Heart left ventricle (tissue), 13 donors: ENCODE data around the gene TMEM252.

Source experiments
- CTCF ChIP-seq, 12 donors: fragments of 200-600 bp; sonication (generic) in 4 of 12; IDR thresholded peaks; one replicate each; pipeline versions ENCODE4 v1.5.0 to v1.8.0; 2018 to 2022; ENCODE audit warnings: antibody characterized with exemption in 12 of 12, mild to moderate bottlenecking in 5 of 12
- POLR2A ChIP-seq, 2 donors: fragments of 450-650 bp; IDR thresholded peaks; one replicate each; pipeline ENCODE4 v1.6.1; 2017; ENCODE audit warnings: antibody characterized with exemption in 2 of 2, mild to moderate bottlenecking in 2 of 2, moderate library complexity in 2 of 2
- donor health status: ischemic (EF 13 %, LVEDD 7.1; RV severe dilation, severe dysfunction).
- donor health status: DM: no; HTN: yes; CAD: no.
- donor health status: DM: no; HTN: no; CAD: no.
- donor health status: ischemic (EF 25% LVEDD 6.9; RV normal size, moderate dysfunction).
- donor health status: ischemic (EF 25% LVEDD 5.7; RV mildly dilated, moderate dysfunction).
- donor health status: ischemic (EF 35%, LVEDD 5.7; RV mildly dilated, moderate dysfunction).
- donor health status: nonischemic (EF 11% LVEDD 7.7; RV severe dilation, severe dysfunction).
- donor health status: DM: yes; HTN: yes; CAD: no.
- donor health status: PGD.
- donor health status: ischemic (EF 29% LVEDD 5.4; RV normal size, mild dysfunction).
- donor health status: nonischemic (EF 23%, LVEDD 6.1; RV moderate dilation, normal function).

GRCh38 chr9:68567565-68567964 is 26.9 kb upstream of the TMEM252 start:
- TF ChIP-seq POLR2A (IDR thresholded peaks at IDR 0.05) (no peak), CTCF (IDR thresholded peaks at IDR 0.05) (no peak)
